HepG2 (cell line): ENCODE results near the gene NOC2L. TPM values are rescaled to one million over a fixed set of nuclear protein-coding genes. Genes with fewer than 3 reads are reported as not detected.
A peak's percentile ranks its signal among the peaks of the same experiment; 100 is the strongest.

Experiments used
- ATAC-seq: fragments of 200-7000 bp; cut with Tn5 transposase; 3 replicates; pipeline ENCODE4 v1.9.1; 2020; ENCODE audit warnings: mild to moderate bottlenecking, moderate library complexity
- BruUV-seq: library from RNA; stranded (reverse); fragments of 400-500 nt; replicated peaks from 2 replicates; lab custom pipeline; 2021; lab: Mats Ljungman, UMichigan
- CTCF ChIA-PET: fragments of 300-600 bp; formaldehyde crosslinking; extraction: SDS; loops from one replicate; lab custom pipeline; 2021; ENCODE audit warnings: low total read pairs, inconsistent platforms, low intra/inter-chr PET ratio; lab: Yijun Ruan, JAX
- POLR2A ChIA-PET: fragments of 350-600 bp; sonication (Branson Sonifier 250); formaldehyde crosslinking; loops from one replicate; lab custom pipeline; 2020; ENCODE audit warnings: antibody characterized with exemption, inconsistent platforms; lab: Yijun Ruan, JAX
- DNase-seq: peaks from one replicate; pipeline ENCODE4 v3.0.0-alpha.2; 2015; ENCODE audit warnings: low spot score
- FAIRE-seq: peaks from 3 replicates; lab custom pipeline; 2011; peaks lifted over from hg19 to GRCh38; lab: Jason Lieb, UNC
- H2AFZ ChIP-seq: one replicate; pipeline ENCODE4 v1.6.1; 2011; ENCODE audit warnings: low read length, inconsistent platforms
- H3K27ac ChIP-seq: fragments of 300-600 bp; 3 replicates; pipeline ENCODE4 v1.8.0; 2011; ENCODE audit warnings: mixed run types, mild to moderate bottlenecking, mixed read lengths, low read length, inconsistent platforms; ENCODE audit not compliant: insufficient read depth; ENCODE audit errors: extremely low read length
- H3K27me3 ChIP-seq, 2 experiments: fragments of 200-600 bp in 1 of 2; 2 replicates in 1 of 2; 3 replicates in 1 of 2; pipeline versions ENCODE4 v1.6.0 to v1.8.0; 2011; ENCODE audit warnings: low read length in 2 of 2, mild to moderate bottlenecking in 2 of 2, moderate library complexity in 2 of 2, inconsistent platforms in 1 of 2; ENCODE audit not compliant: insufficient read depth in 2 of 2, control insufficient read depth in 1 of 2
- H3K36me3 ChIP-seq, 2 experiments: fragments of 200-600 bp in 1 of 2; replicated peaks in 1 of 2; 2 replicates in 1 of 2; 3 replicates in 1 of 2; pipeline versions ENCODE4 v1.5.1 to v1.8.0; 2011; ENCODE audit warnings: low read length in 2 of 2, inconsistent platforms in 1 of 2; ENCODE audit not compliant: insufficient read depth in 2 of 2, control insufficient read depth in 1 of 2
- H3K4me1 ChIP-seq: 2 replicates; pipeline ENCODE4 v1.5.1; 2012; ENCODE audit warnings: low read length, inconsistent platforms; ENCODE audit not compliant: insufficient read depth
- H3K4me2 ChIP-seq: 2 replicates; pipeline ENCODE4 v1.6.0; 2011; ENCODE audit warnings: low read depth, low read length, inconsistent platforms
- H3K4me3 ChIP-seq, 3 experiments: fragments of 200-600 bp in 1 of 3; sonication (generic), shearing (Covaris generic) in 1 of 3; replicated peaks in 1 of 3; 2 replicates each; pipeline ENCODE4 v1.5.1; 2011 to 2016; ENCODE audit warnings: low read length in 3 of 3, inconsistent platforms in 2 of 3, low read depth in 2 of 3, mild to moderate bottlenecking in 2 of 3, control low read depth in 1 of 3, mixed read lengths in 1 of 3; ENCODE audit not compliant: insufficient read depth in 1 of 3
- H3K79me2 ChIP-seq: one replicate; pipeline ENCODE4 v1.6.1; 2011; ENCODE audit warnings: low read length, inconsistent platforms; ENCODE audit not compliant: insufficient read depth
- H3K9ac ChIP-seq: 2 replicates; pipeline ENCODE4 v1.6.0; 2011; ENCODE audit warnings: mild to moderate bottlenecking, low read depth, low read length, inconsistent platforms; ENCODE audit not compliant: insufficient read depth
- H3K9me3 ChIP-seq: 2 replicates; pipeline ENCODE4 v1.5.1; 2012; ENCODE audit warnings: mild to moderate bottlenecking, low read length
- H4K20me1 ChIP-seq: 2 replicates; pipeline ENCODE4 v1.6.0; 2011; ENCODE audit warnings: inconsistent platforms, mild to moderate bottlenecking, low read length, moderate library complexity; ENCODE audit not compliant: insufficient read depth
- DR1 ChIP-seq: sonication (generic); formaldehyde crosslinking; IDR thresholded peaks from 2 replicates; pipeline ENCODE4 v1.8.0; 2021; ENCODE audit warnings: mild to moderate bottlenecking, missing genetic modification reagents, inconsistent platforms
- ESRRA ChIP-seq: sonication (generic); formaldehyde crosslinking; IDR thresholded peaks from 2 replicates; pipeline ENCODE4 v1.5.1; 2020; ENCODE audit warnings: mild to moderate bottlenecking, low read depth, missing genetic modification reagents
- FOSL2 ChIP-seq: sonication (generic); formaldehyde crosslinking; IDR thresholded peaks from 2 replicates; pipeline ENCODE4 v1.4.0; 2020; ENCODE audit warnings: missing genetic modification reagents
- KDM3A ChIP-seq: IDR thresholded peaks from 2 replicates; pipeline ENCODE4 v1.6.1; 2018; ENCODE audit warnings: low read depth, missing compliant biosample characterization
- MEF2D ChIP-seq: sonication (generic); formaldehyde crosslinking; IDR thresholded peaks from 2 replicates; pipeline ENCODE4 v1.5.1; 2020; ENCODE audit warnings: mild to moderate bottlenecking, missing genetic modification reagents
- SPEN ChIP-seq: sonication (generic); formaldehyde crosslinking; IDR thresholded peaks from 2 replicates; pipeline ENCODE4 v1.5.1; 2020; ENCODE audit warnings: low read depth, mild to moderate bottlenecking, missing genetic modification reagents
- SYNCRIP ChIP-seq: fragments of 200-400 bp; formaldehyde crosslinking; IDR thresholded peaks from 2 replicates; pipeline ENCODE4 v1.6.1; 2018; ENCODE audit warnings: mild to moderate bottlenecking, low read depth, low read length; ENCODE audit not compliant: insufficient read depth
- TEAD3 ChIP-seq: optimal IDR thresholded peaks from 2 replicates; pipeline ENCODE3; 2016; ENCODE audit warnings: borderline replicate concordance
- ZNF510 ChIP-seq: sonication (generic); formaldehyde crosslinking; IDR thresholded peaks from 2 replicates; pipeline ENCODE4 v1.4.0; 2020; ENCODE audit warnings: low read depth, mild to moderate bottlenecking, missing genetic modification reagents
- ZSCAN29 ChIP-seq: sonication (generic); formaldehyde crosslinking; conservative IDR thresholded peaks from 2 replicates; pipeline ENCODE4 v1.4.0; 2020; ENCODE audit warnings: mild to moderate bottlenecking, missing genetic modification reagents
- WGBS: methylation state at CpG from one replicate; pipeline ENCODE4 v1.1.6; 2017; ENCODE audit warnings: low lambda C conversion rate; 5-methylcytosine and 5-hydroxymethylcytosine counted together
- in situ Hi-C: cut with HindIII; loops from 2 replicates; pipeline ENCODE4 v1.10.0; 2017; ENCODE audit warnings: low pct_unique_long_range_greater_than_20kb; ENCODE audit not compliant: extremely low pct_ligation_motif_present
- intact Hi-C: fragments of 100-400 bp; cut with micrococcal nuclease; formaldehyde crosslinking; loops from one replicate; pipeline ENCODE4 v1.10.0; 2022; ENCODE audit not compliant: unreplicated experiment
- polyA plus RNA-seq, 8 experiments: library from polyadenylated mRNA; depleted of rRNA in 3 of 8; stranded (reverse) in 7 of 8; unstranded in 1 of 8; fragments of >200 nt; fragmentation: Illumina TruSeq in 4 of 8; extraction: Trizol in 4 of 8; gene quantifications; 2 replicates each; pipeline versions ENCODE4 v1.2.1 to v1.2.3, GENCODE V29; 2011 to 2016; ENCODE audit warnings: low read depth in 4 of 8, missing spikeins in 1 of 8, mixed read lengths in 1 of 8; ENCODE audit not compliant: insufficient read depth in 1 of 8
- total RNA-seq, 5 experiments: library from RNA; depleted of rRNA; stranded (reverse); fragments of >200 nt; fragmentation: Illumina TruSeq; extraction: Trizol; gene quantifications; 2 replicates each; pipeline ENCODE4 v1.2.3, GENCODE V29; 2016; ENCODE audit warnings: low read depth in 1 of 5
- TF ChIP-seq, protein P1 (sequence below): sonication (generic); formaldehyde crosslinking; IDR thresholded peaks from 2 replicates; pipeline ENCODE4 v1.8.0; 2022; ENCODE audit warnings: mild to moderate bottlenecking, missing genetic modification reagents
- TF ChIP-seq, protein P2 (sequence below): sonication (generic); formaldehyde crosslinking; conservative IDR thresholded peaks from 2 replicates; pipeline ENCODE4 v1.8.0; 2022; ENCODE audit warnings: mild to moderate bottlenecking, moderate library complexity, missing genetic modification reagents
- TF ChIP-seq, protein P3 (sequence below): sonication (generic); formaldehyde crosslinking; IDR thresholded peaks from 2 replicates; pipeline ENCODE4 v1.5.1; 2020; ENCODE audit warnings: mild to moderate bottlenecking, missing genetic modification reagents, moderate library complexity
- TF ChIP-seq, protein P4 (sequence below): IDR thresholded peaks from 2 replicates; pipeline ENCODE4 v1.6.1; 2016; ENCODE audit warnings: low read depth

The NOC2L gene
- total and polyA plus RNA-seq, 2 of the 13 experiments (the other 11 are each of a cell fraction or from before 2014, with no cell fraction given): 32.0 to 103 TPM

DNA sequence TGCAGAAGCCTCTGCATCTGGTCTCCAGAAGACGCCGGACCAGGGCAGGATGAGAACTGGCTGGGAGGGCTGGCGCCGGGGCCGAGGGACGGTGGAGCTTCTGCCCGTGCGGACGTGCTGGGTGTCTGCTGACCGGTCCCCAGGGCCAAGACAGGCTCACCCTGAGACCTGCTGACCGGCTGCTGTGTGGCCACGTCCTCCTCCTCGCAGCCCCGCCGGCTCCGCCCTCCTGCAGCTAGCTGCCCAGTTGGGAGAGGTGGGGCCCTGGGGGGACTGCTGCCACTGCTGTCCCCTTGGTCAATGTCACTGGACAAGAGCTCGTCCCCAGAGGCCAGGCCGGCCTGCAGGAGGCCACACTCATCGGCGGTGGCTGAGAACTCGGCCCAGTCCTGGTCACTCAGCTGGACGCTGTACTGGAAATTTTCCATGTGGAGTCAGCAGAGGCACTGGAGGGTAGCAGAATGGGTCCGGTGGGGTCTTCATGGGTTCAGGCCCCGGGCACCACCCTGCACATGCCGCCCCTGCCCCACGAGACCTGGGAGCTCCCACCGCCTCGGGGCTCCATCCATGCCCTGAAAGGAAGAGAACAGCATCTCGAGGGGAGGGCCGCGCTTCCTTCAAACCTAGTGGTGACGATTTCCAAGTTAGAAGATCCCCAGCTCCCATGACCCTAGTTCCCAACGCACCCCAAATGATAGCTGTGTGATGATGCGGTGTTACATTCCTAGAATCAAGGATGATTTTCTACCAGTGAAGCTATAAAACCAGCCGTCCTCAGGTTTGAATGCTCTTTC is 21.7 kb upstream of the NOC2L start:
- ATAC-seq (peak; percentile 49), DNase-seq (no peak), FAIRE-seq (no peak)
- ChIA-PET CTCF (no interaction called here), POLR2A (interaction anchor here (1.0 to 1.9 kb wide), 2 partner anchors 14 to 19 kb away, joined by 3 to 4 read pairs; partner anchors contain the start of genes HES4 and PLEKHN1)
- WGBS: 27% methylated on average over 10 of the region's 35 CpGs
- BruUV-seq: no TSS peak
- peaks cover 52% of the 10 kb centered on the region for H3K4me1 ChIP-seq
- H3K9me3 ChIP-seq: no peaks in the 10 kb centered on the region
- H3K79me2 ChIP-seq: no peaks in the 10 kb centered on the region
- peak overlapping the region; percentile 49 for H3K9ac ChIP-seq
- intact Hi-C loops: no loop called here
- peak overlapping the region; percentile 74 for H3K4me2 ChIP-seq
- no peak overlapping the region for H3K27ac ChIP-seq
- H4K20me1 ChIP-seq: no peaks in the 10 kb centered on the region
- in situ Hi-C loops: no loop called here
- no peak overlapping the region for H2AFZ ChIP-seq
- H3K27me3 ChIP-seq: peaks cover 22 to 54% of the 10 kb centered on the region in 2 experiments
- H3K36me3 ChIP-seq: no peaks in the 10 kb centered on the region
- peak overlapping the region; percentile 3 to 70 (median 48); a peak in 4 of 6 replicates for H3K4me3 ChIP-seq
- TF ChIP-seq KDM3A (CRISPR knock-in tag) (no peak), DR1 (no peak), FOSL2 (CRISPR knock-in tag) (no peak), ZNF510 (0 out of 2 replicates have a peak, but pooled peaks have one; percentile 43), SPEN (CRISPR knock-in tag) (peak; percentile 60; the same call in 1 of the 2 replicates), MEF2D (0 out of 2 replicates have a peak, but pooled peaks have one; percentile 50), SYNCRIP (no peak), TEAD3 (CRISPR knock-in tag) (no peak), ESRRA (CRISPR knock-in tag) (0 out of 2 replicates have a peak, but pooled peaks have one; percentile 39), ZSCAN29 (CRISPR knock-in tag) (peak; percentile 98)
- TF ChIP-seq, protein P1, sequence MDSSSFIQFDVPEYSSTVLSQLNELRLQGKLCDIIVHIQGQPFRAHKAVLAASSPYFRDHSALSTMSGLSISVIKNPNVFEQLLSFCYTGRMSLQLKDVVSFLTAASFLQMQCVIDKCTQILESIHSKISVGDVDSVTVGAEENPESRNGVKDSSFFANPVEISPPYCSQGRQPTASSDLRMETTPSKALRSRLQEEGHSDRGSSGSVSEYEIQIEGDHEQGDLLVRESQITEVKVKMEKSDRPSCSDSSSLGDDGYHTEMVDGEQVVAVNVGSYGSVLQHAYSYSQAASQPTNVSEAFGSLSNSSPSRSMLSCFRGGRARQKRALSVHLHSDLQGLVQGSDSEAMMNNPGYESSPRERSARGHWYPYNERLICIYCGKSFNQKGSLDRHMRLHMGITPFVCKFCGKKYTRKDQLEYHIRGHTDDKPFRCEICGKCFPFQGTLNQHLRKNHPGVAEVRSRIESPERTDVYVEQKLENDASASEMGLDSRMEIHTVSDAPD: no peak
- TF ChIP-seq, protein P2, sequence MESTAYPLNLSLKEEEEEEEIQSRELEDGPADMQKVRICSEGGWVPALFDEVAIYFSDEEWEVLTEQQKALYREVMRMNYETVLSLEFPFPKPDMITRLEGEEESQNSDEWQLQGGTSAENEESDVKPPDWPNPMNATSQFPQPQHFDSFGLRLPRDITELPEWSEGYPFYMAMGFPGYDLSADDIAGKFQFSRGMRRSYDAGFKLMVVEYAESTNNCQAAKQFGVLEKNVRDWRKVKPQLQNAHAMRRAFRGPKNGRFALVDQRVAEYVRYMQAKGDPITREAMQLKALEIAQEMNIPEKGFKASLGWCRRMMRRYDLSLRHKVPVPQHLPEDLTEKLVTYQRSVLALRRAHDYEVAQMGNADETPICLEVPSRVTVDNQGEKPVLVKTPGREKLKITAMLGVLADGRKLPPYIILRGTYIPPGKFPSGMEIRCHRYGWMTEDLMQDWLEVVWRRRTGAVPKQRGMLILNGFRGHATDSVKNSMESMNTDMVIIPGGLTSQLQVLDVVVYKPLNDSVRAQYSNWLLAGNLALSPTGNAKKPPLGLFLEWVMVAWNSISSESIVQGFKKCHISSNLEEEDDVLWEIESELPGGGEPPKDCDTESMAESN (CRISPR knock-in tag): peak; percentile 91
- TF ChIP-seq, protein P3, sequence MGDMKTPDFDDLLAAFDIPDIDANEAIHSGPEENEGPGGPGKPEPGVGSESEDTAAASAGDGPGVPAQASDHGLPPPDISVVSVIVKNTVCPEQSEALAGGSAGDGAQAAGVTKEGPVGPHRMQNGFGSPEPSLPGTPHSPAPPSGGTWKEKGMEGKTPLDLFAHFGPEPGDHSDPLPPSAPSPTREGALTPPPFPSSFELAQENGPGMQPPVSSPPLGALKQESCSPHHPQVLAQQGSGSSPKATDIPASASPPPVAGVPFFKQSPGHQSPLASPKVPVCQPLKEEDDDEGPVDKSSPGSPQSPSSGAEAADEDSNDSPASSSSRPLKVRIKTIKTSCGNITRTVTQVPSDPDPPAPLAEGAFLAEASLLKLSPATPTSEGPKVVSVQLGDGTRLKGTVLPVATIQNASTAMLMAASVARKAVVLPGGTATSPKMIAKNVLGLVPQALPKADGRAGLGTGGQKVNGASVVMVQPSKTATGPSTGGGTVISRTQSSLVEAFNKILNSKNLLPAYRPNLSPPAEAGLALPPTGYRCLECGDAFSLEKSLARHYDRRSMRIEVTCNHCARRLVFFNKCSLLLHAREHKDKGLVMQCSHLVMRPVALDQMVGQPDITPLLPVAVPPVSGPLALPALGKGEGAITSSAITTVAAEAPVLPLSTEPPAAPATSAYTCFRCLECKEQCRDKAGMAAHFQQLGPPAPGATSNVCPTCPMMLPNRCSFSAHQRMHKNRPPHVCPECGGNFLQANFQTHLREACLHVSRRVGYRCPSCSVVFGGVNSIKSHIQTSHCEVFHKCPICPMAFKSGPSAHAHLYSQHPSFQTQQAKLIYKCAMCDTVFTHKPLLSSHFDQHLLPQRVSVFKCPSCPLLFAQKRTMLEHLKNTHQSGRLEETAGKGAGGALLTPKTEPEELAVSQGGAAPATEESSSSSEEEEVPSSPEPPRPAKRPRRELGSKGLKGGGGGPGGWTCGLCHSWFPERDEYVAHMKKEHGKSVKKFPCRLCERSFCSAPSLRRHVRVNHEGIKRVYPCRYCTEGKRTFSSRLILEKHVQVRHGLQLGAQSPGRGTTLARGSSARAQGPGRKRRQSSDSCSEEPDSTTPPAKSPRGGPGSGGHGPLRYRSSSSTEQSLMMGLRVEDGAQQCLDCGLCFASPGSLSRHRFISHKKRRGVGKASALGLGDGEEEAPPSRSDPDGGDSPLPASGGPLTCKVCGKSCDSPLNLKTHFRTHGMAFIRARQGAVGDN (CRISPR knock-in tag): peak; percentile 82
- TF ChIP-seq, protein P4, sequence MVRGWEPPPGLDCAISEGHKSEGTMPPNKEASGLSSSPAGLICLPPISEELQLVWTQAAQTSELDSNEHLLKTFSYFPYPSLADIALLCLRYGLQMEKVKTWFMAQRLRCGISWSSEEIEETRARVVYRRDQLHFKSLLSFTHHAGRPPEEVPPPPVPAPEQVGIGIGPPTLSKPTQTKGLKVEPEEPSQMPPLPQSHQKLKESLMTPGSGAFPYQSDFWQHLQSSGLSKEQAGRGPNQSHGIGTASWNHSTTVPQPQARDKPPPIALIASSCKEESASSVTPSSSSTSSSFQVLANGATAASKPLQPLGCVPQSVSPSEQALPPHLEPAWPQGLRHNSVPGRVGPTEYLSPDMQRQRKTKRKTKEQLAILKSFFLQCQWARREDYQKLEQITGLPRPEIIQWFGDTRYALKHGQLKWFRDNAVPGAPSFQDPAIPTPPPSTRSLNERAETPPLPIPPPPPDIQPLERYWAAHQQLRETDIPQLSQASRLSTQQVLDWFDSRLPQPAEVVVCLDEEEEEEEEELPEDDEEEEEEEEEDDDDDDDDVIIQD: no peak
